Measurements from ENCODE around the gene SDHA. TPM values are rescaled to one million over a fixed set of nuclear protein-coding genes. Genes with fewer than 3 reads are reported as not detected.
A peak's percentile ranks its signal among the peaks of the same experiment; 100 is the strongest.
"Not testable (repeated sequence)": the region's sequence is repeated elsewhere in the genome, so short reads cannot be mapped to it uniquely, and the experiment has no call there.

The SDHA gene
- total and polyA plus RNA-seq, 2 of the 13 experiments (the other 11 are each of a cell fraction or from before 2014, with no cell fraction given), result 185 to 240 TPM

DNA sequence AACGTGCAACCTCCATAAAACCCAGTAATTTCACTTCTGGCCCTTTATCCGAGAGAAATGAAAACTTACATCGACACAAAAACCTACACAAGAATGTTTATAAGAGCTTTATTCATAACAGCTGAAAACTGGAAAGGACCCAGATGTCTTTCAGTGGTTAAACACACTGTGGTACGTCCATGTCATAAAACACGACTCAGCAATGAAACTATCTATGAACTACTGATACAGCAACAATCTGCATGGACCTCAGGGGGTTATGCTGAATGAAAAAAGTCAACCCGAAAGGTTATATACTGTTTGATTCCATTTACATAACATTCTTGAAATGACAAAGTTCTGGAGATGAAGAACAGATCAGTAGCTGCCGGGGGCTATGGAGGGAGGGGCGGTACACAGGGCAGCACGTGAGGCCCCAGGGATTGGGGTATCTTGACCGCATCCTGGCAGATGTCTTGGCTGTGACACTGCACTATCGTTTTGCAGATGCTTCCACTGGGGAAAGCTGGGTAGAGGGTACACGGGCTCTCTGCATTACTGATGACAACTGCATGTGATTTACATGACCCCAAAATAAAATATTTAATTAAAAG lies 4.2 kb upstream of the SDHA start:
- H3K79me2 ChIP-seq (ENCODE audit: insufficient read depth, low read length), result peaks cover 36% of the 10 kb centered on the region

DNA sequence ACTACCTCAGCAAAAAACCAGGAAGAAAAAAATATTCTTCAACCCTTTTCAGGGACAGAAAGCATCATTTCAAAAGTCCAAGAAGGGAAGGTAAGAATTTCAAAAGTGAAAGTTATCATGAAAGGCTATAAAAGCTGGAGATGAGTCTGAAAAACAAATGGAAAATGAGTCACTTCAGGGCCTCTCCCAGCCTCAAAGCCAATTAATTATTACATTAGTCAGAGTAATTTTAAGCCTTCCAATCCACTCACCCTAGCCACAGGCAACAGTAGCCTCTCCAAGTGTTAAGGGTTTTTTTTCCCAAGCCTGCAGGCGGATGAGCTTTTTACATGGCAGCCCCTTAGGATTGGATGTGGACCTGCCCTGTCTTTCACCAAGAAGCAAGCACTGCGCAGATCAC lies 2.9 kb upstream of the SDHA start:
- DNase-seq (ENCODE audit: low spot score); ATAC-seq; H3K4me2 ChIP-seq (ENCODE audit: low read depth, low read length); H3K9me3 ChIP-seq (ENCODE audit: low read length); H3K9ac ChIP-seq (ENCODE audit: insufficient read depth, low read depth, low read length); H2AFZ ChIP-seq (ENCODE audit: low read length); H3K36me3 ChIP-seq (replicated peaks in 1 of 2; ENCODE audit: control insufficient read depth in 1 of 2, insufficient read depth in 2 of 2, low read length in 2 of 2); POLR2A ChIA-PET; H3K27ac ChIP-seq (ENCODE audit: extremely low read length, insufficient read depth, low read length); H3K27me3 ChIP-seq (ENCODE audit: control insufficient read depth in 1 of 2, insufficient read depth in 2 of 2, low read length in 2 of 2); CTCF ChIA-PET (ENCODE audit: low intra/inter-chr PET ratio, low total read pairs); BruUV-seq (replicated peaks); H3K4me1 ChIP-seq (ENCODE audit: insufficient read depth, low read length); in situ Hi-C loops (cut with HindIII; ENCODE audit: extremely low pct_ligation_motif_present, low pct_unique_long_range_greater_than_20kb); FAIRE-seq; H3K4me3 ChIP-seq (replicated peaks in 1 of 3; ENCODE audit: insufficient read depth in 1 of 3, low read depth in 2 of 3, low read length in 3 of 3): not testable (repeated sequence)
- Histone ChIP-seq H3K79me2 (ENCODE audit: insufficient read depth, low read length) (peaks cover 41% of the 10 kb centered on the region), H4K20me1 (ENCODE audit: insufficient read depth, low read length) (peaks cover 23% of the 10 kb centered on the region)
- 100% methylated on average over 2 of the region's 2 CpGs for WGBS (ENCODE audit: low lambda C conversion rate)
- intact Hi-C loops (cut with micrococcal nuclease; ENCODE audit: unreplicated experiment), result loop anchor here (5.0 to 10.0 kb wide), 3 partner anchors 57 to 730 kb away; partner anchors contain the start of genes EXOC3 and PDCD6

More for the DNA sequence above, 4.2 kb upstream of the SDHA start:
- Histone ChIP-seq H3K9me3 (ENCODE audit: low read length) (no peaks in the 10 kb centered on the region), H3K36me3 (replicated peaks in 1 of 2; ENCODE audit: control insufficient read depth in 1 of 2, insufficient read depth in 2 of 2, low read length in 2 of 2) (peaks cover 0 to 7% of the 10 kb centered on the region in 2 experiments; a peak in 3 of 5 replicates), H3K4me1 (ENCODE audit: insufficient read depth, low read length) (no peaks in the 10 kb centered on the region), H3K9ac (ENCODE audit: insufficient read depth, low read depth, low read length) (no peak overlapping the region), H3K27me3 (ENCODE audit: control insufficient read depth in 1 of 2, insufficient read depth in 2 of 2, low read length in 2 of 2) (no peaks in the 10 kb centered on the region), H4K20me1 (ENCODE audit: insufficient read depth, low read length) (peaks cover 14% of the 10 kb centered on the region; the same call in 1 of the 2 replicates), H2AFZ (ENCODE audit: low read length) (no peak overlapping the region), H3K4me2 (ENCODE audit: low read depth, low read length) (no peak overlapping the region), H3K27ac (ENCODE audit: extremely low read length, insufficient read depth, low read length) (no peak overlapping the region), H3K4me3 (replicated peaks in 1 of 3; ENCODE audit: insufficient read depth in 1 of 3, low read depth in 2 of 3, low read length in 3 of 3) (no peak overlapping the region)
- intact Hi-C loops (cut with micrococcal nuclease; ENCODE audit: unreplicated experiment), result loop anchor here (10.0 kb wide), 1 partner anchor 731 kb away; no protein-coding TSS in a partner anchor
- ATAC-seq, result no peak
- DNase-seq (ENCODE audit: low spot score), result no peak
- CTCF ChIA-PET (ENCODE audit: low intra/inter-chr PET ratio, low total read pairs), result no interaction called here
- 98% methylated on average over 12 of the region's 12 CpGs for WGBS (ENCODE audit: low lambda C conversion rate)
- FAIRE-seq, result no peak
- TF ChIP-seq EZH2 (conservative IDR thresholded peaks at IDR 0.05; ENCODE audit: low read depth, low read length) (no peak), MAFF (IDR thresholded peaks at IDR 0.05; ENCODE audit: low read depth, low read length) (peak; percentile 25; the same call in 1 of the 2 replicates), MAFK (conservative IDR thresholded peaks at IDR 0.05 in 1 of 2, IDR thresholded peaks at IDR 0.05 in 1 of 2; ENCODE audit: low read length in 2 of 2) (peak in 1 of 2 experiments; percentile 33; a peak in 2 of 4 replicates)
- TF ChIP-seq, protein P1, sequence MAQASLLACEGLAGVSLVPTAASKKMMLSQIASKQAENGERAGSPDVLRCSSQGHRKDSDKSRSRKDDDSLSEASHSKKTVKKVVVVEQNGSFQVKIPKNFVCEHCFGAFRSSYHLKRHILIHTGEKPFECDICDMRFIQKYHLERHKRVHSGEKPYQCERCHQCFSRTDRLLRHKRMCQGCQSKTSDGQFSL (CRISPR knock-in tag; IDR thresholded peaks at IDR 0.05), result no peak
- TF ChIP-seq, protein P2, sequence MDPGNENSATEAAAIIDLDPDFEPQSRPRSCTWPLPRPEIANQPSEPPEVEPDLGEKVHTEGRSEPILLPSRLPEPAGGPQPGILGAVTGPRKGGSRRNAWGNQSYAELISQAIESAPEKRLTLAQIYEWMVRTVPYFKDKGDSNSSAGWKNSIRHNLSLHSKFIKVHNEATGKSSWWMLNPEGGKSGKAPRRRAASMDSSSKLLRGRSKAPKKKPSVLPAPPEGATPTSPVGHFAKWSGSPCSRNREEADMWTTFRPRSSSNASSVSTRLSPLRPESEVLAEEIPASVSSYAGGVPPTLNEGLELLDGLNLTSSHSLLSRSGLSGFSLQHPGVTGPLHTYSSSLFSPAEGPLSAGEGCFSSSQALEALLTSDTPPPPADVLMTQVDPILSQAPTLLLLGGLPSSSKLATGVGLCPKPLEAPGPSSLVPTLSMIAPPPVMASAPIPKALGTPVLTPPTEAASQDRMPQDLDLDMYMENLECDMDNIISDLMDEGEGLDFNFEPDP (CRISPR knock-in tag; conservative IDR thresholded peaks at IDR 0.05), result no peak
- in situ Hi-C loops (cut with HindIII; ENCODE audit: extremely low pct_ligation_motif_present, low pct_unique_long_range_greater_than_20kb), result no loop called here
- POLR2A ChIA-PET, result no interaction called here
- no TSS peak for BruUV-seq (replicated peaks)

DNA sequence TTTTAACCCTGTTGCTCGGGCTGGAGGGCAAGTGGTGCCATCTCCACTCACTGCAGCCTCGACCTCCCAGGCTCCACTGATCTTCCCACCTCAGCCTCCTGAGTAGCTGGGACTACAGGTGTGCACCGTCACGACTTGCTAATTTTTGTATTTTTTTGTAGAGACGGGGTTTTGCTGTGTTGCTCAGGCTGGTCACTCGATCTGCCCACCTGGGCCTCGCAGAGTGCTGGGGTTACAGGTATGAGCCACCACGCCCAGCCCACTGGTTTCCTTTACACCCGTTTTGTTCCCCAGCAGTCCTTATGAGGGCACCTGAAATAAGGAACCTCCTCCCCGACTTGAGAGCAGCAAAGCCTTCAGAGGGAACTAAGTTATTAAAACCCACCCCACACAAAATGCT lies 2.0 kb upstream of the SDHA start:
- not testable (repeated sequence) for H3K9me3 ChIP-seq (ENCODE audit: low read length)

More for the DNA sequence above, 2.0 kb upstream of the SDHA start:
- FAIRE-seq; H3K27me3 ChIP-seq (ENCODE audit: control insufficient read depth in 1 of 2, insufficient read depth in 2 of 2, low read length in 2 of 2); DNase-seq (ENCODE audit: low spot score); POLR2A ChIA-PET; ATAC-seq; H2AFZ ChIP-seq (ENCODE audit: low read length); CTCF ChIA-PET (ENCODE audit: low intra/inter-chr PET ratio, low total read pairs); H3K4me2 ChIP-seq (ENCODE audit: low read depth, low read length); H3K36me3 ChIP-seq (replicated peaks in 1 of 2; ENCODE audit: control insufficient read depth in 1 of 2, insufficient read depth in 2 of 2, low read length in 2 of 2); in situ Hi-C loops (cut with HindIII; ENCODE audit: extremely low pct_ligation_motif_present, low pct_unique_long_range_greater_than_20kb); BruUV-seq (replicated peaks); H3K27ac ChIP-seq (ENCODE audit: extremely low read length, insufficient read depth, low read length); H3K9ac ChIP-seq (ENCODE audit: insufficient read depth, low read depth, low read length); H3K4me3 ChIP-seq (replicated peaks in 1 of 3; ENCODE audit: insufficient read depth in 1 of 3, low read depth in 2 of 3, low read length in 3 of 3): not testable (repeated sequence)
- intact Hi-C loops (cut with micrococcal nuclease; ENCODE audit: unreplicated experiment), result loop anchor here (5.0 to 10.0 kb wide), 3 partner anchors 56 to 729 kb away; partner anchors contain the start of genes EXOC3 and PDCD6
- H3K79me2 ChIP-seq (ENCODE audit: insufficient read depth, low read length), result peaks cover 46% of the 10 kb centered on the region
- H4K20me1 ChIP-seq (ENCODE audit: insufficient read depth, low read length), result peaks cover 27% of the 10 kb centered on the region
- 96% methylated on average over 9 of the region's 10 CpGs for WGBS (ENCODE audit: low lambda C conversion rate)
- peaks cover 14% of the 10 kb centered on the region for H3K4me1 ChIP-seq (ENCODE audit: insufficient read depth, low read length)
